LNCAP (cell line): ENCODE measurements around the gene STAT1.

ENCODE experiments used
- CTCF ChIP-seq: fragments of 450-650 bp; IDR thresholded peaks from 2 replicates; pipeline ENCODE4 v1.5.1; 2017; ENCODE audit warnings: mild to moderate bottlenecking

STAT1 gene

GRCh38 chr2:191013932-191014652, at the start of gene STAT1:
Gene STAT1, minus strand, starts transcription at chr2:191014171. Its CDS starts 4,168 bp downstream, at chr2:191010003.
- TF ChIP-seq CTCF: no peak

GRCh38 chr2:191063584-191063983, 49.6 kb upstream of the STAT1 start:
- TF ChIP-seq CTCF: no peak

GRCh38 chr2:191061381-191061980, 47.5 kb upstream of the STAT1 start:
- no peak for TF ChIP-seq CTCF

GRCh38 chr2:191059308-191059707, 45.3 kb upstream of the STAT1 start:
- no peak for TF ChIP-seq CTCF

GRCh38 chr2:191056228-191056627, 42.3 kb upstream of the STAT1 start:
- no peak for TF ChIP-seq CTCF

GRCh38 chr2:191053256-191053655, 39.3 kb upstream of the STAT1 start:
- no peak for TF ChIP-seq CTCF

GRCh38 chr2:191051825-191052778, 38.1 kb upstream of the STAT1 start:
- TF ChIP-seq CTCF: peak; percentile 67
